Gastroesophageal sphincter (tissue), 4 donors: ENCODE measurements around the gene CBX6. TPM values are rescaled to one million over a fixed set of nuclear protein-coding genes. Genes with fewer than 3 reads are reported as not detected.
A peak's percentile ranks its signal among the peaks of the same experiment; 100 is the strongest.

ENCODE experiments used
- ATAC-seq: fragments of 150-250 bp; one replicate; pipeline ENCODE4 v1.9.1; 2016; ENCODE audit warnings: mild to moderate bottlenecking, moderate library complexity
- H3K27ac ChIP-seq, 4 donors: fragments of 200-600 bp; sonication (generic) in 3 of 4; 1 replicate in 3 of 4; 2 replicates in 1 of 4; pipeline ENCODE4 v1.5.1; 2016 to 2019
- H3K27me3 ChIP-seq: fragments of 200-600 bp; sonication (generic); one replicate; pipeline ENCODE4 v1.5.1; 2019
- H3K36me3 ChIP-seq, 2 donors: fragments of 200-600 bp; sonication (generic); one replicate each; pipeline ENCODE4 v1.5.1; 2019; ENCODE audit warnings: control low read depth in 1 of 2
- H3K4me1 ChIP-seq, 3 donors: fragments of 200-600 bp; sonication (generic); 1 replicate in 2 of 3; 2 replicates in 1 of 3; pipeline ENCODE4 v1.5.1; 2016 to 2019; ENCODE audit warnings: control low read depth in 2 of 3
- H3K4me3 ChIP-seq, 2 donors: fragments of 200-600 bp; sonication (generic); one replicate each; pipeline ENCODE4 v1.5.1; 2019; ENCODE audit warnings: mild to moderate bottlenecking in 1 of 2, moderate library complexity in 1 of 2
- H3K9me3 ChIP-seq, 3 donors: fragments of 200-600 bp; sonication (generic); one replicate each; pipeline ENCODE4 v1.5.1; 2017 to 2019; ENCODE audit warnings: control low read depth in 2 of 3
- CTCF ChIP-seq, 4 experiments: fragments of 200-600 bp in 2 of 4; fragments of 450-650 bp in 2 of 4; sonication (generic) in 1 of 4; IDR thresholded peaks; one replicate each; pipeline ENCODE4 v1.5.1; 2017 to 2019; ENCODE audit warnings: antibody characterized with exemption in 4 of 4, mild to moderate bottlenecking in 2 of 4, moderate library complexity in 2 of 4
- EP300 ChIP-seq: sonication (generic); formaldehyde crosslinking; IDR thresholded peaks from one replicate; pipeline ENCODE4 v1.6.1; 2017; ENCODE audit warnings: antibody characterized with exemption, mild to moderate bottlenecking
- POLR2A ChIP-seq, 2 donors: fragments of 450-650 bp; IDR thresholded peaks; one replicate each; pipeline ENCODE4 v1.6.1; 2017; ENCODE audit warnings: antibody characterized with exemption in 2 of 2, mild to moderate bottlenecking in 2 of 2, moderate library complexity in 1 of 2
- POLR2AphosphoS5 ChIP-seq: sonication (generic); formaldehyde crosslinking; IDR thresholded peaks from one replicate; pipeline ENCODE4 v1.6.1; 2017; ENCODE audit warnings: antibody characterized with exemption
- WGBS, 2 donors: methylation state at CpG; one replicate each; pipeline ENCODE4 v1.1.5; 2018; ENCODE audit warnings: low coverage in 1 of 2; 5-methylcytosine and 5-hydroxymethylcytosine counted together
- total RNA-seq, 4 donors: library from RNA; depleted of rRNA; stranded (reverse); fragments of >200 nt; gene quantifications; one replicate each; pipeline ENCODE4 v1.1.0, GENCODE V29; 2016

The CBX6 gene
- total RNA-seq, 4 donors from 2014 or later = 77.3 to 187 (median 105) TPM

- Histone ChIP-seq H3K4me3 (peak overlapping the region; percentile 70 to 86), H3K4me1 (peaks cover 7 to 75% (median 26%) of the 10 kb centered on the region in 3 donors), H3K27ac (peak overlapping the region; percentile 75 to 98 (median 96)), H3K36me3 (peaks cover 0 to 46% of the 10 kb centered on the region in 2 donors), H3K9me3 (no peaks in the 10 kb centered on the region), H3K27me3 (no peaks in the 10 kb centered on the region)
- WGBS, 2 donors = 1 to 24% methylated on average over 5 to 9 of the region's 12 CpGs
- peak; percentile 46 for ATAC-seq
- TF ChIP-seq CTCF (IDR thresholded peaks at IDR 0.05) = peak; percentile 85 to 94 (median 90)
- TF ChIP-seq POLR2A (IDR thresholded peaks at IDR 0.05) = no peak
Measured at GRCh38 chr22:38870312-38870741, 1.7 kb downstream of the CBX6 start.

- H3K36me3 ChIP-seq = peaks cover 0 to 52% of the 10 kb centered on the region in 2 donors
- peaks cover 13 to 82% (median 32%) of the 10 kb centered on the region in 3 donors for H3K4me1 ChIP-seq
- H3K9me3 ChIP-seq = no peaks in the 10 kb centered on the region
- WGBS, 2 donors = 31 to 40% methylated on average over 2 to 3 of the region's 3 CpGs
- no peak for TF ChIP-seq CTCF (IDR thresholded peaks at IDR 0.05)
- TF ChIP-seq EP300 = no peak
- no peak for TF ChIP-seq POLR2A (IDR thresholded peaks at IDR 0.05)
- no peak for TF ChIP-seq POLR2AphosphoS5
- H3K27me3 ChIP-seq = no peaks in the 10 kb centered on the region
- peak overlapping the region in 1 of 2 donors; percentile 86 for H3K4me3 ChIP-seq
- no peak for ATAC-seq
- peak overlapping the region in 3 of 4 donors; percentile 95 to 98 (median 96) for H3K27ac ChIP-seq
Measured at GRCh38 chr22:38869663-38870062, 2.4 kb downstream of the CBX6 start.

GRCh38 chr22:38868886-38869381 lies 3.1 kb downstream of the CBX6 start:
- Histone ChIP-seq H3K4me3 (no peak overlapping the region), H3K27ac (peak overlapping the region in 1 of 4 donors; percentile 95), H3K36me3 (peaks cover 0 to 52% of the 10 kb centered on the region in 2 donors), H3K9me3 (no peaks in the 10 kb centered on the region), H3K4me1 (peaks cover 17 to 86% (median 40%) of the 10 kb centered on the region in 3 donors), H3K27me3 (no peaks in the 10 kb centered on the region)
- TF ChIP-seq CTCF (IDR thresholded peaks at IDR 0.05) = peak in 3 of 4 experiments; percentile 84 to 92 (median 89)
- TF ChIP-seq EP300 = no peak
- ATAC-seq = no peak
- 0 to 20% methylated on average over 1 of the region's 8 CpGs for WGBS, 2 donors

GRCh38 chr22:38868286-38868721 lies 3.7 kb downstream of the CBX6 start:
- Histone ChIP-seq H3K4me1 (peaks cover 17 to 86% (median 43%) of the 10 kb centered on the region in 3 donors), H3K27me3 (no peaks in the 10 kb centered on the region), H3K4me3 (no peak overlapping the region), H3K27ac (no peak overlapping the region), H3K36me3 (peaks cover 0 to 52% of the 10 kb centered on the region in 2 donors), H3K9me3 (no peaks in the 10 kb centered on the region)
- 50 to 61% methylated on average over 1 to 3 of the region's 8 CpGs for WGBS, 2 donors
- no peak for ATAC-seq
- TF ChIP-seq CTCF (IDR thresholded peaks at IDR 0.05) (no peak), POLR2A (IDR thresholded peaks at IDR 0.05) (no peak), EP300 (no peak), POLR2AphosphoS5 (no peak)
